ENCODE data around the gene PLPPR2.

GRCh38 chr19:11383706-11384048 is 28.4 kb downstream of the PLPPR2 start:
- no peak for TF ChIP-seq ATF6 (CRISPR knock-in tag; IDR thresholded peaks at IDR 0.05)
- no peak for TF ChIP-seq E2F1 (CRISPR knock-in tag; IDR thresholded peaks at IDR 0.05)
- TF ChIP-seq, protein P1, sequence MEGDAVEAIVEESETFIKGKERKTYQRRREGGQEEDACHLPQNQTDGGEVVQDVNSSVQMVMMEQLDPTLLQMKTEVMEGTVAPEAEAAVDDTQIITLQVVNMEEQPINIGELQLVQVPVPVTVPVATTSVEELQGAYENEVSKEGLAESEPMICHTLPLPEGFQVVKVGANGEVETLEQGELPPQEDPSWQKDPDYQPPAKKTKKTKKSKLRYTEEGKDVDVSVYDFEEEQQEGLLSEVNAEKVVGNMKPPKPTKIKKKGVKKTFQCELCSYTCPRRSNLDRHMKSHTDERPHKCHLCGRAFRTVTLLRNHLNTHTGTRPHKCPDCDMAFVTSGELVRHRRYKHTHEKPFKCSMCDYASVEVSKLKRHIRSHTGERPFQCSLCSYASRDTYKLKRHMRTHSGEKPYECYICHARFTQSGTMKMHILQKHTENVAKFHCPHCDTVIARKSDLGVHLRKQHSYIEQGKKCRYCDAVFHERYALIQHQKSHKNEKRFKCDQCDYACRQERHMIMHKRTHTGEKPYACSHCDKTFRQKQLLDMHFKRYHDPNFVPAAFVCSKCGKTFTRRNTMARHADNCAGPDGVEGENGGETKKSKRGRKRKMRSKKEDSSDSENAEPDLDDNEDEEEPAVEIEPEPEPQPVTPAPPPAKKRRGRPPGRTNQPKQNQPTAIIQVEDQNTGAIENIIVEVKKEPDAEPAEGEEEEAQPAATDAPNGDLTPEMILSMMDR (IDR thresholded peaks at IDR 0.05), result no peak
- no peak for TF ChIP-seq ZSCAN18 (CRISPR knock-in tag; IDR thresholded peaks at IDR 0.05)
- TF ChIP-seq CBFB (CRISPR knock-in tag; IDR thresholded peaks at IDR 0.05; ENCODE audit: low read depth), result no peak
- TF ChIP-seq TEAD4 (CRISPR knock-in tag; IDR thresholded peaks at IDR 0.05), result no peak
- no peak for TF ChIP-seq PRDM15 (CRISPR knock-in tag; IDR thresholded peaks at IDR 0.05)
- TF ChIP-seq GABPB1 (CRISPR knock-in tag; IDR thresholded peaks at IDR 0.05), result no peak
- no peak for TF ChIP-seq AFF4 (CRISPR knock-in tag; IDR thresholded peaks at IDR 0.05; ENCODE audit: borderline replicate concordance)
- no peak for TF ChIP-seq RELA (CRISPR knock-in tag; IDR thresholded peaks at IDR 0.05; ENCODE audit: borderline replicate concordance)
- TF ChIP-seq ZNF671 (CRISPR knock-in tag; IDR thresholded peaks at IDR 0.05), result no peak

Measured in WTC11 (cell line).